GM23338 (cell line): ENCODE results near the gene EEA1. TPM values are rescaled to one million over a fixed set of nuclear protein-coding genes. Genes with fewer than 3 reads are reported as not detected.

Source experiments
- ATAC-seq: fragments of 200-7000 bp; cut with Tn5 transposase; 3 replicates; pipeline ENCODE4 v1.9.1; 2020
- DNase-seq: peaks from one replicate; pipeline ENCODE4 v3.0.0-alpha.2; 2015; ENCODE audit warnings: low spot score
- H2AFZ ChIP-seq: fragments of 200-600 bp; sonication (generic); 2 replicates; pipeline ENCODE4 v1.8.0; 2016; ENCODE audit warnings: antibody characterized with exemption, mild to moderate bottlenecking, moderate library complexity
- H3F3A ChIP-seq: fragments of 200-600 bp; sonication (generic); replicated peaks from 2 replicates; pipeline ENCODE4 v1.8.0; 2017; ENCODE audit warnings: antibody characterized with exemption, mixed run types, low read depth
- H3K27ac ChIP-seq: fragments of 200-600 bp; sonication (generic); 2 replicates; pipeline ENCODE4 v1.6.1; 2016; ENCODE audit warnings: low read depth
- H3K27me3 ChIP-seq: fragments of 200-600 bp; sonication (generic); 2 replicates; pipeline ENCODE4 v1.8.0; 2016; ENCODE audit warnings: mild to moderate bottlenecking, mixed run types, moderate library complexity; ENCODE audit not compliant: insufficient read depth
- H3K36me3 ChIP-seq: fragments of 200-600 bp; sonication (generic); 2 replicates; pipeline ENCODE4 v1.8.0; 2016; ENCODE audit warnings: mild to moderate bottlenecking; ENCODE audit not compliant: insufficient read depth
- H3K4me1 ChIP-seq: fragments of 200-600 bp; sonication (generic); 2 replicates; pipeline ENCODE4 v1.8.0; 2016; ENCODE audit warnings: mild to moderate bottlenecking, moderate library complexity; ENCODE audit not compliant: insufficient read depth
- H3K4me2 ChIP-seq: fragments of 200-600 bp; sonication (generic); 2 replicates; pipeline ENCODE4 v1.7.1; 2017; ENCODE audit warnings: mixed run types
- H3K4me3 ChIP-seq: fragments of 200-600 bp; sonication (generic); 2 replicates; pipeline ENCODE4 v1.6.1; 2016; ENCODE audit warnings: mixed run types
- H3K79me2 ChIP-seq: fragments of 200-600 bp; sonication (generic); replicated peaks from 2 replicates; pipeline ENCODE4 v1.8.0; 2017; ENCODE audit warnings: mild to moderate bottlenecking; ENCODE audit not compliant: insufficient read depth
- H3K9me2 ChIP-seq: fragments of 200-600 bp; sonication (generic); 2 replicates; pipeline ENCODE4 v1.8.0; 2017; ENCODE audit not compliant: insufficient read depth
- H4K20me1 ChIP-seq: fragments of 200-600 bp; sonication (generic); replicated peaks from 2 replicates; pipeline ENCODE4 v1.8.0; 2017; ENCODE audit warnings: mild to moderate bottlenecking; ENCODE audit not compliant: insufficient read depth
- H3K27ac Mint-ChIP-seq: 2 replicates; pipeline ENCODE4 v1.8.0; 2020; ENCODE audit warnings: inconsistent platforms, mild to moderate bottlenecking, moderate library complexity, mixed read lengths
- H3K27me3 Mint-ChIP-seq: 3 replicates; pipeline ENCODE4 v1.8.0; 2022; ENCODE audit warnings: low read depth, mild to moderate bottlenecking, moderate library complexity, mixed read lengths, inconsistent platforms; ENCODE audit not compliant: insufficient read depth, poor library complexity
- H3K36me3 Mint-ChIP-seq: 3 replicates; pipeline ENCODE4 v1.8.0; 2021; ENCODE audit warnings: low read depth, mild to moderate bottlenecking, inconsistent platforms, moderate library complexity, mixed read lengths
- H3K4me1 Mint-ChIP-seq: 3 replicates; pipeline ENCODE4 v1.8.0; 2020; ENCODE audit warnings: mild to moderate bottlenecking, inconsistent platforms, mixed read lengths
- H3K4me3 Mint-ChIP-seq: 3 replicates; pipeline ENCODE4 v1.8.0; 2021; ENCODE audit warnings: moderate library complexity, mild to moderate bottlenecking, inconsistent platforms, mixed read lengths
- H3K9me3 Mint-ChIP-seq: 3 replicates; pipeline ENCODE4 v1.8.0; 2020; ENCODE audit warnings: moderate library complexity, mild to moderate bottlenecking, inconsistent platforms, mixed read lengths
- EZH2 ChIP-seq: fragments of 200-600 bp; sonication (generic); IDR thresholded peaks from one replicate; pipeline ENCODE4 v1.8.0; 2017; ENCODE audit warnings: antibody characterized with exemption, mild to moderate bottlenecking, low read depth; ENCODE audit not compliant: unreplicated experiment
- EZH2phosphoT487 ChIP-seq: fragments of 200-600 bp; sonication (generic); IDR thresholded peaks from one replicate; pipeline ENCODE4 v1.8.1; 2018; ENCODE audit warnings: antibody characterized with exemption; ENCODE audit not compliant: unreplicated experiment
- JUNB ChIP-seq: IDR thresholded peaks from one replicate; pipeline ENCODE4 v1.6.1; 2016; ENCODE audit warnings: antibody characterized with exemption; ENCODE audit not compliant: unreplicated experiment
- NANOG ChIP-seq: IDR thresholded peaks from 2 replicates; pipeline ENCODE4 v1.6.1; 2016; ENCODE audit warnings: antibody characterized with exemption, borderline replicate concordance
- STAT1 ChIP-seq: IDR thresholded peaks from one replicate; pipeline ENCODE4 v1.6.1; 2016; ENCODE audit warnings: antibody characterized with exemption; ENCODE audit not compliant: unreplicated experiment
- ZNF331 ChIP-seq: fragments of 250-450 bp; sonication (Bioruptor Pico); IDR thresholded peaks from 2 replicates; pipeline ENCODE4 v1.5.0; 2020; ENCODE audit warnings: low read depth, mild to moderate bottlenecking, moderate library complexity
- ZNF462 ChIP-seq: fragments of 250-450 bp; sonication (Bioruptor Pico); IDR thresholded peaks from 2 replicates; pipeline ENCODE4 v1.5.0; 2020; ENCODE audit warnings: mild to moderate bottlenecking, moderate library complexity
- polyA plus RNA-seq: library from polyadenylated mRNA; unstranded; fragments of >200 nt; fragmentation: Nextera tagmentation; extraction: Ambion mirVana; gene quantifications from 2 replicates; pipeline ENCODE4 v1.2.1, GENCODE V29; 2016
- total RNA-seq: library from RNA; depleted of rRNA; stranded (reverse); fragments of >200 nt; shearing (Covaris generic); gene quantifications from 2 replicates; pipeline ENCODE4 v1.2.3, GENCODE V29; 2014
- TF ChIP-seq, protein P1 (sequence below), 2 experiments: fragments of 200-600 bp in 1 of 2; sonication (generic) in 1 of 2; conservative IDR thresholded peaks; 2 replicates each; pipeline versions ENCODE4 v1.5.1 to v1.6.1; 2016 to 2017; ENCODE audit warnings: antibody characterized with exemption in 2 of 2, low read depth in 2 of 2, mild to moderate bottlenecking in 2 of 2, moderate library complexity in 1 of 2
- TF ChIP-seq, protein P2 (sequence below): IDR thresholded peaks from 2 replicates; pipeline ENCODE4 v1.6.1; 2016; ENCODE audit warnings: antibody characterized with exemption

EEA1 gene
- total and polyA plus RNA-seq, 2 experiments from 2014 or later: 10.0 to 41.1 TPM

DNA sequence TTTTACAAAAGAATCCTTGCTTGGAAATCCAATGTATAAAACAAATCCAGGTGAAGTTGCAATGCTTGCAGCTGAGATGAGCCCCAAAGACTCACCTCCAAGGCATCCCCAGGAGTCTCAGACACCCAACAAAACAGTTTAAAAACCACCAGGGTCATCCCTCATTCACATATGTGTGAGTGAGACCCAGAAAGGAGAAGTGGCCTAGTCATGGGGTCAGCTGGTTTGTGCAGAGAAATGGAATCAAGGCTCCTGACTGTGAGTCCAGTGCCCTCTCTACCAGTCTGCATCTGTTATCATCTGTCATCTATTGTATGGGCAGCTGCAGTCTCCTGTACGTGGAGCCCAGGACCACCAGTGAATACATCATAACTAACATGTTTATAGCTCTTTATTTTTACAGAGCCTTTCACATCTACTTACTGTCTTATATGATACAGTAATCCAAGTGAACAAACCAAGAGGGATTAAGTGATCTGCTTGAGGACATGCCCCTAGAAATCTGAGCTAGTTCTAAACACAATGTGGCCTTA lies 199.3 kb downstream of the EEA1 start (continued):
- TF ChIP-seq ZNF462: no peak
- TF ChIP-seq STAT1: no peak
- TF ChIP-seq NANOG: no peak
- no peak for TF ChIP-seq ZNF331 (CRISPR knock-in tag)
- TF ChIP-seq EZH2phosphoT487: no peak
- TF ChIP-seq EZH2: no peak
- TF ChIP-seq JUNB: no peak

DNA sequence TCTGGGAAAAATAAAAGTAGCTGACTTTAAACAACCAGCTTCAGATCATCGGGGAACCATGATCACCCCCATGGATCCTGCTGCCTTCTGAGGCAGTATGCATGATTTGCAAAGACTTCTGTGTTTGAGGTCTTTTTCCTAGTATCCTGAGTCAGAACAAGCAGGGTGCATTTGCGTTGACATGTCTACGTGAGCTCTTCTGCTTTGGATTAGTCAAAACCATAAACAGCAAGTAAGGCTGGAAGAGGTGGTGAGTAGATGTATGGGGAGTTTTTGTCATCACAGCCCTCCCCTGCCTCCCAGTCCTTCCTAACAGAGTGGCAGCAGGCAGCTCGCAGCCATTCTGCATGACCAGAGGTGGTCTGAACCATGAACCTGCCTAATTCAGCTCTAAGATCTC lies 202.2 kb downstream of the EEA1 start:
- Histone ChIP-seq H3K36me3 (peaks cover 4% of the 10 kb centered on the region; the same call in 1 of the 2 replicates), H3F3A (no peaks in the 10 kb centered on the region), H3K27me3 (no peaks in the 10 kb centered on the region), H3K4me2 (no peak overlapping the region), H3K27ac (no peak overlapping the region), H3K79me2 (no peaks in the 10 kb centered on the region), H3K4me3 (no peak overlapping the region), H3K9me2 (no peaks in the 10 kb centered on the region; the same call in 1 of the 2 replicates), H4K20me1 (no peaks in the 10 kb centered on the region), H3K4me1 (no peaks in the 10 kb centered on the region), H2AFZ (no peak overlapping the region)
- Mint-ChIP-seq H3K4me3 (no peak overlapping the region), H3K27me3 (no peaks in the 10 kb centered on the region), H3K27ac (no peak overlapping the region), H3K4me1 (no peaks in the 10 kb centered on the region), H3K9me3 (peaks cover 10% of the 10 kb centered on the region), H3K36me3 (peaks cover 4% of the 10 kb centered on the region; the same call in 2 of the 3 replicates)
- ATAC-seq: no peak
- no peak for DNase-seq
- TF ChIP-seq, protein P1, sequence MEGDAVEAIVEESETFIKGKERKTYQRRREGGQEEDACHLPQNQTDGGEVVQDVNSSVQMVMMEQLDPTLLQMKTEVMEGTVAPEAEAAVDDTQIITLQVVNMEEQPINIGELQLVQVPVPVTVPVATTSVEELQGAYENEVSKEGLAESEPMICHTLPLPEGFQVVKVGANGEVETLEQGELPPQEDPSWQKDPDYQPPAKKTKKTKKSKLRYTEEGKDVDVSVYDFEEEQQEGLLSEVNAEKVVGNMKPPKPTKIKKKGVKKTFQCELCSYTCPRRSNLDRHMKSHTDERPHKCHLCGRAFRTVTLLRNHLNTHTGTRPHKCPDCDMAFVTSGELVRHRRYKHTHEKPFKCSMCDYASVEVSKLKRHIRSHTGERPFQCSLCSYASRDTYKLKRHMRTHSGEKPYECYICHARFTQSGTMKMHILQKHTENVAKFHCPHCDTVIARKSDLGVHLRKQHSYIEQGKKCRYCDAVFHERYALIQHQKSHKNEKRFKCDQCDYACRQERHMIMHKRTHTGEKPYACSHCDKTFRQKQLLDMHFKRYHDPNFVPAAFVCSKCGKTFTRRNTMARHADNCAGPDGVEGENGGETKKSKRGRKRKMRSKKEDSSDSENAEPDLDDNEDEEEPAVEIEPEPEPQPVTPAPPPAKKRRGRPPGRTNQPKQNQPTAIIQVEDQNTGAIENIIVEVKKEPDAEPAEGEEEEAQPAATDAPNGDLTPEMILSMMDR (conservative IDR thresholded peaks at IDR 0.05; ENCODE audit: low read depth in 2 of 2): no peak
- TF ChIP-seq STAT1 (no peak), NANOG (no peak), EZH2phosphoT487 (no peak)
- TF ChIP-seq, protein P2, sequence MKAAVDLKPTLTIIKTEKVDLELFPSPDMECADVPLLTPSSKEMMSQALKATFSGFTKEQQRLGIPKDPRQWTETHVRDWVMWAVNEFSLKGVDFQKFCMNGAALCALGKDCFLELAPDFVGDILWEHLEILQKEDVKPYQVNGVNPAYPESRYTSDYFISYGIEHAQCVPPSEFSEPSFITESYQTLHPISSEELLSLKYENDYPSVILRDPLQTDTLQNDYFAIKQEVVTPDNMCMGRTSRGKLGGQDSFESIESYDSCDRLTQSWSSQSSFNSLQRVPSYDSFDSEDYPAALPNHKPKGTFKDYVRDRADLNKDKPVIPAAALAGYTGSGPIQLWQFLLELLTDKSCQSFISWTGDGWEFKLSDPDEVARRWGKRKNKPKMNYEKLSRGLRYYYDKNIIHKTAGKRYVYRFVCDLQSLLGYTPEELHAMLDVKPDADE: no peak
